HepG2 (cell line): Measurements from ENCODE around the gene SLC25A27. TPM values are rescaled to one million over a fixed set of nuclear protein-coding genes. Genes with fewer than 3 reads are reported as not detected.

Experiments
- ATAC-seq: fragments of 200-7000 bp; cut with Tn5 transposase; 3 replicates; pipeline ENCODE4 v1.9.1; 2020; ENCODE audit warnings: mild to moderate bottlenecking, moderate library complexity
- BruUV-seq: library from RNA; stranded (reverse); fragments of 400-500 nt; replicated peaks from 2 replicates; lab custom pipeline; 2021; lab: Mats Ljungman, UMichigan
- CTCF ChIA-PET: fragments of 300-600 bp; formaldehyde crosslinking; extraction: SDS; loops from one replicate; lab custom pipeline; 2021; ENCODE audit warnings: low total read pairs, inconsistent platforms, low intra/inter-chr PET ratio; lab: Yijun Ruan, JAX
- POLR2A ChIA-PET: fragments of 350-600 bp; sonication (Branson Sonifier 250); formaldehyde crosslinking; loops from one replicate; lab custom pipeline; 2020; ENCODE audit warnings: antibody characterized with exemption, inconsistent platforms; lab: Yijun Ruan, JAX
- DNase-seq: peaks from one replicate; pipeline ENCODE4 v3.0.0-alpha.2; 2015; ENCODE audit warnings: low spot score
- FAIRE-seq: peaks from 3 replicates; lab custom pipeline; 2011; peaks lifted over from hg19 to GRCh38; lab: Jason Lieb, UNC
- H2AFZ ChIP-seq: one replicate; pipeline ENCODE4 v1.6.1; 2011; ENCODE audit warnings: low read length, inconsistent platforms
- H3K27ac ChIP-seq: fragments of 300-600 bp; 3 replicates; pipeline ENCODE4 v1.8.0; 2011; ENCODE audit warnings: mixed run types, mild to moderate bottlenecking, mixed read lengths, low read length, inconsistent platforms; ENCODE audit not compliant: insufficient read depth; ENCODE audit errors: extremely low read length
- H3K27me3 ChIP-seq, 2 experiments: fragments of 200-600 bp in 1 of 2; 2 replicates in 1 of 2; 3 replicates in 1 of 2; pipeline versions ENCODE4 v1.6.0 to v1.8.0; 2011; ENCODE audit warnings: low read length in 2 of 2, mild to moderate bottlenecking in 2 of 2, moderate library complexity in 2 of 2, inconsistent platforms in 1 of 2; ENCODE audit not compliant: insufficient read depth in 2 of 2, control insufficient read depth in 1 of 2
- H3K36me3 ChIP-seq, 2 experiments: fragments of 200-600 bp in 1 of 2; replicated peaks in 1 of 2; 2 replicates in 1 of 2; 3 replicates in 1 of 2; pipeline versions ENCODE4 v1.5.1 to v1.8.0; 2011; ENCODE audit warnings: low read length in 2 of 2, inconsistent platforms in 1 of 2; ENCODE audit not compliant: insufficient read depth in 2 of 2, control insufficient read depth in 1 of 2
- H3K4me1 ChIP-seq: 2 replicates; pipeline ENCODE4 v1.5.1; 2012; ENCODE audit warnings: low read length, inconsistent platforms; ENCODE audit not compliant: insufficient read depth
- H3K4me2 ChIP-seq: 2 replicates; pipeline ENCODE4 v1.6.0; 2011; ENCODE audit warnings: low read depth, low read length, inconsistent platforms
- H3K4me3 ChIP-seq, 3 experiments: fragments of 200-600 bp in 1 of 3; sonication (generic), shearing (Covaris generic) in 1 of 3; replicated peaks in 1 of 3; 2 replicates each; pipeline ENCODE4 v1.5.1; 2011 to 2016; ENCODE audit warnings: low read length in 3 of 3, inconsistent platforms in 2 of 3, low read depth in 2 of 3, mild to moderate bottlenecking in 2 of 3, control low read depth in 1 of 3, mixed read lengths in 1 of 3; ENCODE audit not compliant: insufficient read depth in 1 of 3
- H3K79me2 ChIP-seq: one replicate; pipeline ENCODE4 v1.6.1; 2011; ENCODE audit warnings: low read length, inconsistent platforms; ENCODE audit not compliant: insufficient read depth
- H3K9ac ChIP-seq: 2 replicates; pipeline ENCODE4 v1.6.0; 2011; ENCODE audit warnings: mild to moderate bottlenecking, low read depth, low read length, inconsistent platforms; ENCODE audit not compliant: insufficient read depth
- H3K9me3 ChIP-seq: 2 replicates; pipeline ENCODE4 v1.5.1; 2012; ENCODE audit warnings: mild to moderate bottlenecking, low read length
- H4K20me1 ChIP-seq: 2 replicates; pipeline ENCODE4 v1.6.0; 2011; ENCODE audit warnings: inconsistent platforms, mild to moderate bottlenecking, low read length, moderate library complexity; ENCODE audit not compliant: insufficient read depth
- ARNT ChIP-seq: fragments of 450-650 bp; IDR thresholded peaks from 2 replicates; pipeline ENCODE4 v1.6.1; 2017
- CBX5 ChIP-seq: sonication (generic); formaldehyde crosslinking; IDR thresholded peaks from 2 replicates; pipeline ENCODE4 v1.4.0; 2020; ENCODE audit warnings: missing genetic modification reagents, borderline replicate concordance
- ELF1 ChIP-seq: sonication (generic); formaldehyde crosslinking; IDR thresholded peaks from 2 replicates; pipeline ENCODE4 v1.4.0; 2020; ENCODE audit warnings: missing genetic modification reagents
- GRHL1 ChIP-seq: sonication (generic); formaldehyde crosslinking; conservative IDR thresholded peaks from 2 replicates; pipeline ENCODE4 v1.8.0; 2022; ENCODE audit warnings: missing genetic modification reagents
- HIC2 ChIP-seq: sonication (generic); formaldehyde crosslinking; IDR thresholded peaks from 2 replicates; pipeline ENCODE4 v1.9.0; 2022; ENCODE audit warnings: low read depth, missing genetic modification reagents
- LRRFIP1 ChIP-seq: sonication (generic); formaldehyde crosslinking; conservative IDR thresholded peaks from 2 replicates; pipeline ENCODE4 v1.4.0; 2020; ENCODE audit warnings: missing genetic modification reagents
- RBM39 ChIP-seq: fragments of 200-400 bp; formaldehyde crosslinking; IDR thresholded peaks from one replicate; pipeline ENCODE4 v1.6.1; 2018; ENCODE audit warnings: antibody characterized with exemption, mild to moderate bottlenecking, low read depth, low read length; ENCODE audit not compliant: poor library complexity, severe bottlenecking
- ZBTB3 ChIP-seq: sonication (generic); formaldehyde crosslinking; IDR thresholded peaks from 2 replicates; pipeline ENCODE4 v1.4.0; 2020; ENCODE audit warnings: low read depth, mild to moderate bottlenecking, moderate library complexity, missing genetic modification reagents, borderline replicate concordance
- ZKSCAN8 ChIP-seq: IDR thresholded peaks from 2 replicates; pipeline ENCODE4 v1.6.1; 2016; ENCODE audit warnings: borderline replicate concordance, missing genetic modification reagents, missing compliant biosample characterization
- ZNF292 ChIP-seq: sonication (generic); formaldehyde crosslinking; IDR thresholded peaks from 2 replicates; pipeline ENCODE4 v1.8.1; 2022; ENCODE audit warnings: mild to moderate bottlenecking, low read depth, missing genetic modification reagents, borderline replicate concordance
- ZNF770 ChIP-seq: sonication (generic); formaldehyde crosslinking; IDR thresholded peaks from 2 replicates; pipeline ENCODE4 v1.5.0; 2020; ENCODE audit warnings: mild to moderate bottlenecking, missing genetic modification reagents
- WGBS: methylation state at CpG from one replicate; pipeline ENCODE4 v1.1.6; 2017; ENCODE audit warnings: low lambda C conversion rate; 5-methylcytosine and 5-hydroxymethylcytosine counted together
- in situ Hi-C: cut with HindIII; loops from 2 replicates; pipeline ENCODE4 v1.10.0; 2017; ENCODE audit warnings: low pct_unique_long_range_greater_than_20kb; ENCODE audit not compliant: extremely low pct_ligation_motif_present
- intact Hi-C: fragments of 100-400 bp; cut with micrococcal nuclease; formaldehyde crosslinking; loops from one replicate; pipeline ENCODE4 v1.10.0; 2022; ENCODE audit not compliant: unreplicated experiment
- polyA plus RNA-seq, 8 experiments: library from polyadenylated mRNA; depleted of rRNA in 3 of 8; stranded (reverse) in 7 of 8; unstranded in 1 of 8; fragments of >200 nt; fragmentation: Illumina TruSeq in 4 of 8; extraction: Trizol in 4 of 8; gene quantifications; 2 replicates each; pipeline versions ENCODE4 v1.2.1 to v1.2.3, GENCODE V29; 2011 to 2016; ENCODE audit warnings: low read depth in 4 of 8, missing spikeins in 1 of 8, mixed read lengths in 1 of 8; ENCODE audit not compliant: insufficient read depth in 1 of 8
- total RNA-seq, 5 experiments: library from RNA; depleted of rRNA; stranded (reverse); fragments of >200 nt; fragmentation: Illumina TruSeq; extraction: Trizol; gene quantifications; 2 replicates each; pipeline ENCODE4 v1.2.3, GENCODE V29; 2016; ENCODE audit warnings: low read depth in 1 of 5

Gene SLC25A27
- total and polyA plus RNA-seq, 2 of the 13 experiments (the other 11 are each of a cell fraction or from before 2014, with no cell fraction given), result 0.46 to 1.3 TPM

- Histone ChIP-seq H3K4me2 (no peak overlapping the region), H3K27me3 (no peaks in the 10 kb centered on the region), H2AFZ (no peak overlapping the region), H4K20me1 (no peaks in the 10 kb centered on the region), H3K79me2 (no peaks in the 10 kb centered on the region), H3K9ac (no peak overlapping the region), H3K4me1 (no peaks in the 10 kb centered on the region), H3K9me3 (no peaks in the 10 kb centered on the region), H3K4me3 (no peak overlapping the region), H3K27ac (no peak overlapping the region), H3K36me3 (no peaks in the 10 kb centered on the region)
- DNase-seq (no peak), FAIRE-seq (no peak), ATAC-seq (no peak)
- intact Hi-C loops, result loop anchor here (1.0 kb wide), 5 partner anchors 208 to 697 kb away; no protein-coding TSS in a partner anchor
- in situ Hi-C loops, result loop anchor here (10.0 kb wide), 1 partner anchor 532 kb away; no protein-coding TSS in a partner anchor
- 80% methylated on average over 4 of the region's 4 CpGs for WGBS
- TF ChIP-seq RBM39 (no peak), LRRFIP1 (CRISPR knock-in tag) (no peak), ZKSCAN8 (no peak), GRHL1 (no peak), CBX5 (CRISPR knock-in tag) (no peak), ZNF292 (no peak), ARNT (no peak), ZNF770 (CRISPR knock-in tag) (no peak), HIC2 (CRISPR knock-in tag) (no peak), ELF1 (CRISPR knock-in tag) (no peak), ZBTB3 (CRISPR knock-in tag) (no peak)
- ChIA-PET CTCF (interaction anchor here (1.9 to 3.5 kb wide), 2 partner anchors 207 to 537 kb away, joined by 8 to 26 read pairs; no protein-coding TSS in a partner anchor), POLR2A (no interaction called here)
- BruUV-seq, result no TSS peak
These were observed 25.8 kb upstream of the SLC25A27 start for GRCh38 chr6:46626976-46627375.
